ENCODE measurements around the gene HSD17B11. TPM values are rescaled to one million over a fixed set of nuclear protein-coding genes. Genes with fewer than 3 reads are reported as not detected.
"Not testable (repeated sequence)": the region's sequence is repeated elsewhere in the genome, so short reads cannot be mapped to it uniquely, and the experiment has no call there.

The HSD17B11 gene
- total RNA-seq, 4 donors from 2014 or later = 4.2 to 41.8 (median 13.7) TPM

DNA sequence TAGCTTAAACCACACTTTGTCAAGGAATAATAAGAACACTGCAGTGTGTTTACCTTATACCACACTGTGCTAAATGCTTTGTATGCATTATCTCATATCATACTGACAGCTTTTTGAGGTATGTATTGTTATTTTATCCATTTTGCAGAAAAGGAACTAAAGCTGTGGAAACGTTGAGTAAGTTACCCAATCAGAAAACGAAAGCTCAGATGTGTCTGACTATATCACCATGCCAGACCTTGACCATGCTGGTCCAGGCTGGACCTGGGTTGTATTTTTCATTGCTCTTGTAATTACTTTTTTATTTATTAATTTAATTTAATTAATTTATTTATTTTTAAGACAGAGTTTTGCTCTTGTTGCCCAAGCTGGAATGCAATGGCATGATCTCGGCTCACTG is 2.1 kb downstream of the HSD17B11 start:
- TF ChIP-seq, protein P1, sequence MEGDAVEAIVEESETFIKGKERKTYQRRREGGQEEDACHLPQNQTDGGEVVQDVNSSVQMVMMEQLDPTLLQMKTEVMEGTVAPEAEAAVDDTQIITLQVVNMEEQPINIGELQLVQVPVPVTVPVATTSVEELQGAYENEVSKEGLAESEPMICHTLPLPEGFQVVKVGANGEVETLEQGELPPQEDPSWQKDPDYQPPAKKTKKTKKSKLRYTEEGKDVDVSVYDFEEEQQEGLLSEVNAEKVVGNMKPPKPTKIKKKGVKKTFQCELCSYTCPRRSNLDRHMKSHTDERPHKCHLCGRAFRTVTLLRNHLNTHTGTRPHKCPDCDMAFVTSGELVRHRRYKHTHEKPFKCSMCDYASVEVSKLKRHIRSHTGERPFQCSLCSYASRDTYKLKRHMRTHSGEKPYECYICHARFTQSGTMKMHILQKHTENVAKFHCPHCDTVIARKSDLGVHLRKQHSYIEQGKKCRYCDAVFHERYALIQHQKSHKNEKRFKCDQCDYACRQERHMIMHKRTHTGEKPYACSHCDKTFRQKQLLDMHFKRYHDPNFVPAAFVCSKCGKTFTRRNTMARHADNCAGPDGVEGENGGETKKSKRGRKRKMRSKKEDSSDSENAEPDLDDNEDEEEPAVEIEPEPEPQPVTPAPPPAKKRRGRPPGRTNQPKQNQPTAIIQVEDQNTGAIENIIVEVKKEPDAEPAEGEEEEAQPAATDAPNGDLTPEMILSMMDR (IDR thresholded peaks at IDR 0.05) = no peak
- TF ChIP-seq POLR2A (IDR thresholded peaks at IDR 0.05) = no peak
- Histone ChIP-seq H3K27me3 (no peaks in the 10 kb centered on the region), H3K36me3 (no peaks in the 10 kb centered on the region), H3K4me3 (peak overlapping the region in 2 of 4 donors; percentile 60 to 74), H3K27ac (no peak overlapping the region), H3K4me1 (peaks cover 0 to 47% (median 6%) of the 10 kb centered on the region in 3 donors), H3K9me3 (no peaks in the 10 kb centered on the region)
- 68 to 80% methylated on average over 3 of the region's 3 CpGs for WGBS, 2 donors
- intact Hi-C loops (cut with DNase I) = no loop called here
- DNase-seq = no peak

DNA sequence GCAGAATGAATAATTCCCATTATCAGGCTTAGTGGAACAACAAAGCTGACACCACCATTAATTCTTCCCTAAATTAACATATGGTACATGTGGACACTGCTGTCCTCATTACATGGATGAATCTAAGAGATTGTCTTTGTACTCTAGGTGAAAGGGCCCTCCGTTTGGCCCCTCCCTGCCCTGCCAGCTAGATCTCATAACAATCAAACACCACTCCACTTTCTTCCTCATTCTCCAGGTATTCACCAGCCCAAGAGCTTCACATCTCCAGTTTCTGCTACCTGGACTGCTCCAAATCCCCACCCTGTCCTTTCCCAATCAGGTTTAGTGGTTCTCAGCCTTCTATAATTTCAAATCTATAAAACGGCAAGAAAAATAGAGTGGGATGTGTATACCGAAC is 3.8 kb downstream of the HSD17B11 start:
- Histone ChIP-seq H3K36me3 (peaks cover 0 to under 1% (median 0%) of the 10 kb centered on the region in 3 donors), H3K27ac (no peak overlapping the region), H3K9me3 (no peaks in the 10 kb centered on the region), H3K4me1 (peaks cover 0 to 49% (median 6%) of the 10 kb centered on the region in 3 donors), H3K27me3 (no peaks in the 10 kb centered on the region), H3K4me3 (peak overlapping the region in 1 of 4 donors; percentile 12)
- no peak for DNase-seq
- TF ChIP-seq, protein P1 (IDR thresholded peaks at IDR 0.05) = no peak
- TF ChIP-seq POLR2A (IDR thresholded peaks at IDR 0.05) = no peak
- 76 to 98% methylated on average over 3 of the region's 3 CpGs for WGBS, 2 donors
- intact Hi-C loops (cut with DNase I) = no loop called here

DNA sequence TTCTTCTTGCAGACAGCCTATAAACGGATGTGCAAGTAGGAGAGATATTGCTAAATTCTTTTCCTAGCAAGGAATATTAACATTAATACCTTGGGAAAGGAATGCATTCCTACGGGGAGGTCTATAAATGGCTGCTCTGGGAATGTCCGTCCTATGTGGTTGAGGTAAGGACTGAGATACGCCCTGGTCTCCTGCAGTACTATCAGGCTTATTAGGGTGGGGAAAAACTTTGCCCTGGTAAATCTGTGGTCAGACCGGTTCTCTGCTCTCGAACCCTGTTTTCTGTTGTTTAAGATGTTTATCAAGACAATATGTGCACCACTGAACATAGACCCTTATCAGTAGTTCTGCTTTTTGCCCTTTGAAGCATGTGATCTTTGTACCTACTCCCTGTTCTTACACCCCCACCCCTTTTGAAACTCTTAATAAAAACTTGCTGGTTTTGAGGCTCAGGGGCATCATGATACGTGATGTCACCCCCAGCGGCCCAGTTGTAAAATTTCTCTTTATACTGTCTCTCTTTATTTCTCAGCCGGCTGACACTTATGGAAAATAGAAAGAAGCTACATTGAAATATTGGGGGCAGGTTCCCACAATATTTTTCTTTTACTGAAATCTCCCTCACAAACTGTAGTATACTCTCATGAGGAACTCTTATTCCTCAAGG is 6.4 kb downstream of the HSD17B11 start:
- WGBS, 2 donors = 83 to 93% methylated on average over 9 of the region's 9 CpGs
- H3K27ac ChIP-seq; DNase-seq; intact Hi-C loops (cut with DNase I); H3K27me3 ChIP-seq; H3K9me3 ChIP-seq; H3K4me3 ChIP-seq: not testable (repeated sequence)
- Histone ChIP-seq H3K4me1 (peaks cover 0 to 31% (median 6%) of the 10 kb centered on the region in 3 donors), H3K36me3 (peaks cover 0 to 26% (median 0%) of the 10 kb centered on the region in 3 donors)

DNA sequence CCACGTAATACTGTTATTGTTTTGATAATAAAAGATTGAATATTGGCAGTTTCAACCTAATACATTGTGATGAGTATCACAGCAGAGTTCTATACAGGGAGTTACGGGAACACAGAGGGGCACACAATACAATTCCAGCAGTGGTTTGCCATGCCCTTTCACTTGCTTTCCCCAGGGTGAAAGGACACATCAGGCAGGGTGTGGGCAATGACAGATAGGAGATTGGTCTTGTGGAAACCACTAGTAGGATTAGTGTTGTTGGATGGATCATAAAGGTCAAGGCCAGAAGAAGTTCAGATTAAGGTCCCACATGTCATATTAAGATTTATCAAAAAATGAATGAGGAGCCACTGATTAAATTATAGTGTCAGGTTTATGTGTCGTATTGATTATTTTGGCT is 8.1 kb downstream of the HSD17B11 start:
- intact Hi-C loops (cut with DNase I) = no loop called here
- Histone ChIP-seq H3K4me3 (no peak overlapping the region), H3K36me3 (peaks cover 0 to 26% (median 0%) of the 10 kb centered on the region in 3 donors), H3K9me3 (no peaks in the 10 kb centered on the region), H3K4me1 (peaks cover 0 to 16% (median 0%) of the 10 kb centered on the region in 3 donors), H3K27me3 (no peaks in the 10 kb centered on the region), H3K27ac (no peak overlapping the region)
- 88 to 89% methylated on average over 3 of the region's 3 CpGs for WGBS, 2 donors
- TF ChIP-seq, protein P1 (IDR thresholded peaks at IDR 0.05) = no peak
- TF ChIP-seq POLR2A (IDR thresholded peaks at IDR 0.05) = no peak
- no peak for DNase-seq

DNA sequence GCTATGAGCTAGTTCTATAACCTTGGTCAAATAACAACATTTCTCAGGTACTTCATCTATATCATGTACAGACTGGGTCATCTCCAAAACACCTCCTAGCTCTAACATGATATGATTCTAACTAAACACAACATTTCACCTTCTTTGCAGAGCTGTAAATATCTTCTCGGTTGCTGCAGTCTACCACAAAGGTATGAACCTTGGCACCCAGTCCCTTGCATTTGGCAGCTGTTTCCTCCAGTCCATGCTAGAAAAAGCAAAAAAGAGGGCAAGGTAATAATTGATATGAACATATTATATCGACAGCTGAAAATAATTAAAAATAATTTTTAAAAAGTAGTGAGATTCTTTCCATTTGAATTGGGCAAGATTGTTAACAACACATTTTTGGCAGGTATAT is 8.9 kb downstream of the HSD17B11 start:
- H3K4me3 ChIP-seq = no peak overlapping the region
- no peak overlapping the region for H3K27ac ChIP-seq
- peaks cover 0 to 8% (median 0%) of the 10 kb centered on the region in 3 donors for H3K4me1 ChIP-seq
- H3K36me3 ChIP-seq = peaks cover 0 to 28% (median 0%) of the 10 kb centered on the region in 3 donors
- no peak for TF ChIP-seq POLR2A (IDR thresholded peaks at IDR 0.05)
- TF ChIP-seq, protein P1 (IDR thresholded peaks at IDR 0.05) = no peak
- DNase-seq = no peak
- 75 to 85% methylated on average over 2 of the region's 2 CpGs for WGBS, 2 donors
- no peaks in the 10 kb centered on the region for H3K27me3 ChIP-seq
- no peaks in the 10 kb centered on the region for H3K9me3 ChIP-seq
- intact Hi-C loops (cut with DNase I) = no loop called here

Measured in esophagus squamous epithelium (tissue), 5 donors.